Measurements from ENCODE around the gene TRIO.
"Not testable (repeated sequence)": the region's sequence is repeated elsewhere in the genome, so short reads cannot be mapped to it uniquely, and the experiment has no call there.

The TRIO gene

GRCh38 chr5:14367364-14367763 is 224.2 kb downstream of the TRIO start:
- no peak for DNase-seq

GRCh38 chr5:14369780-14370179 is 226.6 kb downstream of the TRIO start:
- no peak for DNase-seq

- no peak for DNase-seq
Observed at GRCh38 chr5:14370386-14370785, 227.2 kb downstream of the TRIO start.

GRCh38 chr5:14373685-14374084 is 230.5 kb downstream of the TRIO start:
- no peak for DNase-seq

GRCh38 chr5:14374100-14374499 is 231.0 kb downstream of the TRIO start:
- no peak for DNase-seq

GRCh38 chr5:14376789-14377188 is 233.6 kb downstream of the TRIO start:
- no peak for DNase-seq

- no peak for DNase-seq
Observed at GRCh38 chr5:14379739-14380497, 236.8 kb downstream of the TRIO start.

- DNase-seq = no peak
Observed at GRCh38 chr5:14380712-14381111, 237.6 kb downstream of the TRIO start.

GRCh38 chr5:14382640-14383039 is 239.5 kb downstream of the TRIO start:
- no peak for DNase-seq

- no peak for DNase-seq
Observed at GRCh38 chr5:14383923-14384322, 240.8 kb downstream of the TRIO start.

- no peak for DNase-seq
Observed at GRCh38 chr5:14385019-14385418, 241.9 kb downstream of the TRIO start.

- DNase-seq = no peak
Observed at GRCh38 chr5:14386884-14387624, 243.9 kb downstream of the TRIO start.

- no peak for DNase-seq
Observed at GRCh38 chr5:14388741-14389140, 245.6 kb downstream of the TRIO start.

- not testable (repeated sequence) for DNase-seq
Observed at GRCh38 chr5:14392552-14392951, 249.4 kb downstream of the TRIO start.

GRCh38 chr5:14394365-14394764 is 251.2 kb downstream of the TRIO start:
- no peak for DNase-seq

GRCh38 chr5:14395411-14395810 is 252.3 kb downstream of the TRIO start:
- DNase-seq = peak; percentile 83

- DNase-seq = peak; percentile 88
Observed at GRCh38 chr5:14396066-14396465, 252.9 kb downstream of the TRIO start.

- no peak for DNase-seq
Observed at GRCh38 chr5:14396737-14397136, 253.6 kb downstream of the TRIO start.

- DNase-seq = no peak
Observed at GRCh38 chr5:14397717-14398116, 254.6 kb downstream of the TRIO start.

- peak; percentile 60 for DNase-seq
Observed at GRCh38 chr5:14399054-14399692, 256.0 kb downstream of the TRIO start.

GRCh38 chr5:14400085-14400484 is 256.9 kb downstream of the TRIO start:
- DNase-seq = no peak

GRCh38 chr5:14400611-14401010 is 257.5 kb downstream of the TRIO start:
- DNase-seq = no peak

GRCh38 chr5:14401639-14402038 is 258.5 kb downstream of the TRIO start:
- DNase-seq = no peak

GRCh38 chr5:14402424-14402823 is 259.3 kb downstream of the TRIO start:
- DNase-seq = no peak

Data from NCI-H2171 (cell line).